Mucosa of descending colon (tissue), 3 donors: ENCODE data around the gene UBR7. TPM values are rescaled to one million over a fixed set of nuclear protein-coding genes. Genes with fewer than 3 reads are reported as not detected.

Experiments used
- ATAC-seq: fragments of 200-7000 bp; cut with Tn5 transposase; one replicate; pipeline ENCODE4 v1.9.1; 2020; ENCODE audit warnings: mild to moderate bottlenecking, moderate library complexity
- DNase-seq, 3 donors: peaks; one replicate each; pipeline ENCODE4 v3.0.0-alpha.2; 2020
- H3K36me3 ChIP-seq: fragments of 200-600 bp; one replicate; pipeline ENCODE4 v1.8.0; 2021; ENCODE audit warnings: low read depth, mild to moderate bottlenecking
- H3K4me1 ChIP-seq: fragments of 200-600 bp; one replicate; pipeline ENCODE4 v1.8.0; 2021; ENCODE audit warnings: low read depth, mild to moderate bottlenecking
- H3K4me3 ChIP-seq: fragments of 200-600 bp; one replicate; pipeline ENCODE4 v1.8.0; 2021; ENCODE audit warnings: mild to moderate bottlenecking
- H3K9me3 ChIP-seq: fragments of 200-600 bp; one replicate; pipeline ENCODE4 v1.8.0; 2021; ENCODE audit warnings: mild to moderate bottlenecking
- intact Hi-C, 2 donors: fragments of 100-400 bp; cut with DNase I in 1 of 2; cut with micrococcal nuclease in 1 of 2; formaldehyde crosslinking; loops; one replicate each; pipeline versions ENCODE4 v1.11.0 to v1.11.1; 2022; cut with DNase I, micrococcal nuclease
- total RNA-seq, 3 donors: library from RNA; stranded (reverse); fragmentation: NEBNext Ultra II Directional in 2 of 3; extraction: Animal tissue kit (Norgen Biotek cat#: 25700) in 2 of 3; gene quantifications; one replicate each; pipeline versions ENCODE4 v1.2.1 to v1.2.4, GENCODE V29; 2021 to 2023
- TF ChIP-seq, protein P1 (sequence below): fragments of 200-600 bp; IDR thresholded peaks from one replicate; pipeline ENCODE4 v1.8.0; 2022; ENCODE audit warnings: antibody characterized with exemption, mild to moderate bottlenecking
- donor health status: DM: no; HTN: no; CAD: no; lungs with moderate emphysema.
- donor health status: DM: no; HTN: no; CAD: no.
- donor health status: DM: no; HTN: yes; CAD: no.

UBR7 gene
- total RNA-seq, 3 donors from 2014 or later, result 22.2 to 23.6 (median 22.4) TPM

DNA sequence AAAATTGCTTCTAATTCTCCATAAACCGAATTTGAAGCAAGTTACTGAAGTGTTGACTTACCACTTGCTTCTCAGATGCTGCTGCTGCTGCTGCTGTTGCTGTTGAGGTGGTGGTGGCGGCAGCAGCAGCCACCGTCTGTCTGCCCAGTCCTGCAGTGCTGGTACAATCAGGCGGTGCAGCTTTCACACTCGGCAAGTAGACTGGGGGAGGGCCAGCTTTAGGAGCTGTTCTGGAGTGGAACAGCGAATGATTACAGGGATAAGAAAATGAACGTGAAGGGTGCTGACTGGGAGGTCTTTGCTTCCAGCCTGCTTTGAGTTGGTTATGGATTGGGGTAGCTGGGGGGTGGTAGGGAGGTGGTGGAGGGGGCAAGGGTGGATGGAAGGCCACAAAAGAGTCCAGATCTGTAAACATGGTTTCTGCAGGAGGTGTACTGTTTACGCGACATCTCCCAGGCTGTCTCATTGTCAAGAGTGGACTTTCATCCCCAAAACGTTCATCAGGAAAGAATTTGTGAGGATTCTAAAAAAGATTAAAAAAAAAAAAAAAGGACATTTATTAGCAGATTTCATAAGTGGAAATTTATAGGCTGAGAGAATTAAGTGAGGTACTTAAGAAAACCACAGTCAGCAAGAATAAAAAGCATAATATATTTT is 38.8 kb downstream of the UBR7 start:
- DNase-seq (no peak), ATAC-seq (no peak)
- Histone ChIP-seq H3K9me3 (no peaks in the 10 kb centered on the region), H3K4me1 (no peaks in the 10 kb centered on the region), H3K36me3 (peaks cover 4% of the 10 kb centered on the region), H3K4me3 (no peak overlapping the region)
- TF ChIP-seq, protein P1, sequence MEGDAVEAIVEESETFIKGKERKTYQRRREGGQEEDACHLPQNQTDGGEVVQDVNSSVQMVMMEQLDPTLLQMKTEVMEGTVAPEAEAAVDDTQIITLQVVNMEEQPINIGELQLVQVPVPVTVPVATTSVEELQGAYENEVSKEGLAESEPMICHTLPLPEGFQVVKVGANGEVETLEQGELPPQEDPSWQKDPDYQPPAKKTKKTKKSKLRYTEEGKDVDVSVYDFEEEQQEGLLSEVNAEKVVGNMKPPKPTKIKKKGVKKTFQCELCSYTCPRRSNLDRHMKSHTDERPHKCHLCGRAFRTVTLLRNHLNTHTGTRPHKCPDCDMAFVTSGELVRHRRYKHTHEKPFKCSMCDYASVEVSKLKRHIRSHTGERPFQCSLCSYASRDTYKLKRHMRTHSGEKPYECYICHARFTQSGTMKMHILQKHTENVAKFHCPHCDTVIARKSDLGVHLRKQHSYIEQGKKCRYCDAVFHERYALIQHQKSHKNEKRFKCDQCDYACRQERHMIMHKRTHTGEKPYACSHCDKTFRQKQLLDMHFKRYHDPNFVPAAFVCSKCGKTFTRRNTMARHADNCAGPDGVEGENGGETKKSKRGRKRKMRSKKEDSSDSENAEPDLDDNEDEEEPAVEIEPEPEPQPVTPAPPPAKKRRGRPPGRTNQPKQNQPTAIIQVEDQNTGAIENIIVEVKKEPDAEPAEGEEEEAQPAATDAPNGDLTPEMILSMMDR, result no peak
- intact Hi-C loops, result no loop called here

DNA sequence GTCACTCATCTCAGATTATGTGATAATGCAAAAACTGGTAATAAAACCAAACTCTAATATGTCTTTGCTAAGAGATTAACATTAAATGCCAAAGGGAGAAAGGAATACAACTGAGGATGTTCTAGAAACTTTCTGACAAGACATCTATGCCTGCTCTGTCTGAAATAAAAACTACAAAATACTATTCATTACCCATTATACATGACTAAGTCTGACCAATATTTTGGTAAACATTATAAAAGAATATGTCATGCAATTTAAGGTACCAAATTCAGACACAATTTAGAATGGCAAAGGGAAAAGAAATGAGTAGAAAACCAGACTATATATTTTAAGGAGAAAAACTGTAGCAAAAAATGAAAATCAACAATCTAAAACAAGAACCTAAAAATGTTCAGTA is 39.5 kb downstream of the UBR7 start:
- H3K9me3 ChIP-seq, result no peaks in the 10 kb centered on the region
- no peaks in the 10 kb centered on the region for H3K4me1 ChIP-seq
- TF ChIP-seq, protein P1, result no peak
- ATAC-seq (no peak), DNase-seq (no peak)
- intact Hi-C loops, result no loop called here
- no peak overlapping the region for H3K4me3 ChIP-seq
- H3K36me3 ChIP-seq, result peaks cover 4% of the 10 kb centered on the region

DNA sequence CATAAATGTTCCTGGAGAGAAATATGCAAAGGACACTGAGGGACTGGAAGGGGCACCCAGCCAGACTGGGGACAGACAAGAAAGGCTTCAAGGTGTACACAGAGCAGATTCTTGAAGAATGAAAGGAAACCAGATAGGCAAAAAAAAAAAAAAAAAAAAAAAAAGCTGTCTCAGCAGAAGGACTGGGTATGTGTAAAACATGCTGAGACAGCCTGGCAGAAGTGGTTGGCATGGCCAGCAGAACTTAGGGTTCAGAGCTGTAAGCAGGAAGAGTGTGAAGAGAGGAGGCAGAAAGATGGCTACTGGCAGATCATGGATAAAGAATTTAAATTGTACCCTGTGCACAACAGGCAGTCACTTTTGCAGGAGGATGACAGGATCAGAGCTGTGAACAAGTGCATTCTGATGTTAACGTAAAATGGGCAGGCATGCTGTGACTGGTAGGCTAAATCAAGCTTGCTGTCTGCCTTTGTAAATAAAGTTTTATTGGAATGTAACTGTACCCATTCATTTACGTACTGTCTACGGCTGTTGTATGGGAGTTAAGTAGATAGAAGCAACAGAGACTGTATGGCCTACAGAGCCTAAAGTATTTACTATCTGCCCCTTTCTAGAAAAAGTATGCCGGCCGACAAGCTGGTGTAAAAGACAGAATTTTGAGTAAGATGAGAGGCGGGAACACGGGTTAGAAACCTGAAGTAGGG is 42.2 kb downstream of the UBR7 start:
- Histone ChIP-seq H3K36me3 (peaks cover 4% of the 10 kb centered on the region), H3K9me3 (no peaks in the 10 kb centered on the region), H3K4me1 (no peaks in the 10 kb centered on the region), H3K4me3 (no peak overlapping the region)
- DNase-seq (no peak), ATAC-seq (no peak)
- intact Hi-C loops, result no loop called here
- TF ChIP-seq, protein P1, result no peak

DNA sequence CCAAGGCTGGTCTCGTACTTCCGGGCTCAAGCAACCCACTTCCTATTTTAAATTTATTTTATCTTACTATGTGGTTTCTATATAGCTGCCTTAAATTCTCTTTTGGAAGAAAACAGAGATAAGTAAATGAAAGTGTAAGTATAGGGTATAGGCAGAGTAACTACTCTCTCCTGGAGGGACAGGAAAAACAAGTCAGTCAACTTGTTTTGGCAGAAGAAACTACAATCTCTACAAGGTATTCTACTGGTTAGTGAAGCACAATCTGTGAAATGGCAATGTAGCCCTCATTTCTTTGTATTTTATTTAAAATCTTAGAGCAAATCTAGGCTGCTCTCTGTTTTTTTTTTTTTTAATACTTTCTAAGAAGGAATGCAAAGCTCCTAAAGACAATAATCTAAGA is 55.4 kb downstream of the UBR7 start:
- Histone ChIP-seq H3K4me1 (no peaks in the 10 kb centered on the region), H3K36me3 (no peaks in the 10 kb centered on the region), H3K9me3 (no peaks in the 10 kb centered on the region), H3K4me3 (no peak overlapping the region)
- ATAC-seq (no peak), DNase-seq (no peak)
- intact Hi-C loops, result no loop called here
- TF ChIP-seq, protein P1, result no peak

DNA sequence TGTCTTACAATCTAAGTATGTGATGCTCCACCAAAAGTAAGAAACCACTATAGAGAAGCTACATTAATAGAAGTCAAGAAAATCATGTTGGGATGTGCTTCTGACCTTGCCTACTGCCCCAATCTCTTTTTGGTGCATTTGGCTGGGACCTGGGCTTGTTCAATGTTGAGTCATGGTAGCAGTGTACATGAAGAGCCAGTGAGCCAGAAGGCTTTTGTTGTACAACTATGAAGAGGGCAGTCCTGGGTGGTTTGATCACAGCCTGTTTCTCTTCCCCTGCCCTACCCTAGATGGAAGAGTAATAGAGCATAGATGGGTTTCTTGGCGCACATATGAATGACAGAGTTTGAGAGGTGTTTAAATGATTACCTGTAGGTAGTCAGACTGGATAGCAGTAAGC is 56.4 kb downstream of the UBR7 start:
- no peak for ATAC-seq
- TF ChIP-seq, protein P1, result no peak
- DNase-seq, result no peak
- intact Hi-C loops, result no loop called here
- Histone ChIP-seq H3K9me3 (no peaks in the 10 kb centered on the region), H3K36me3 (no peaks in the 10 kb centered on the region), H3K4me3 (no peak overlapping the region), H3K4me1 (no peaks in the 10 kb centered on the region)
